Measurements from ENCODE around the gene MIF4GD.
"Not testable (repeated sequence)": the region's sequence is repeated elsewhere in the genome, so short reads cannot be mapped to it uniquely, and the experiment has no call there.

MIF4GD gene

DNA sequence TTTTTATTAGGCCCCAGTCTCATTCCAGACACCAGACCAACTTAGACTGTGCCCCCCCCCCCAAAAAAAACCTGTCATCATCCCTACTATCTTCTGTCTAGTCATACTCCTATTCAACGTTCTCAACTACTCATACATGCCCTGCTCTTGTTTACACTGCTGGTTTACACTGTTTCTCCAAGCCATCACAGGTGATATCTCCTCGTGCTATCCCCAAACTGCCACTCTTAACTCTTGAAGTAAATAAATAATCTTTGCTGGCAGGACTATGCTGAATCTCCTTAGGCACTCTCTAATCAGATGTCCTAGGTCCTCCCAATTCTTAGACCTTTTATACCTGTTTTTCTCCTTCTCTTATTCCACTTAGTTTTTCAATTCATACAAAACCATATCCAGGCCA, 13.8 kb downstream of the MIF4GD start:
- not testable (repeated sequence) for DNase-seq

DNA sequence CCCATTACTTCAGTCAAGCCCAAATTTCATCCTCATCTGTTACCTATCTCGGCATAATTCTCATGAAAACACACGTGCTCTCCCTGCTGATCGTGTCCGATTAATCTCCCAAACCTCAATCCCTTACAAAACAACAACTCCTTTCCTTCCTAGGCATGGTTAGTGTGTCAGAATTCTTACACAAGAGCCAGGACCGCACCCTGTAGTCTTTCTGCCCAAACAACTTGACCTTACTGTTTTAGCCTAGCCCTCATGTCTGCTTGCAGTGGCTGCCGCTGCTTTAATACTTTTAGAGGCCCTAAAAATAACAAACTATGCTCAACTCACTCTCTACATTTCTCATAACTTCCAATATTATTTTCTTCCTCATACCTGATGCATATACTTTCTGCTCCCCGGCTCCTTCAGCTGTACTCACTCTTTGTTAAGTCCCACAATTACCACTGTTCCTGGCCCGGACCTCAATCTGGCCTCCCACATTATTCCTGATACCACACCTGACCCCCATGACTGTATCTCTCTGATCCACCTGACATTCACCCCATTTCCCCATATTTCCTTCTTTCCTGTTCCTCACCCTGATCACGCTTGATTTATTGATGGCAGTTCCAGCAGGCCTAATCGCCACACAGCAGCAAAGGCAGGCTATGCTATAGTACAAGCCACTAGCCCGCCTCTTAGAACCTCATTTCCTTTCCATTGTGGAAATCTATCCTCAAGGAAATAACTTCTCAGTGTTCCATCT, 14.9 kb downstream of the MIF4GD start:
- DNase-seq: not testable (repeated sequence)

DNA sequence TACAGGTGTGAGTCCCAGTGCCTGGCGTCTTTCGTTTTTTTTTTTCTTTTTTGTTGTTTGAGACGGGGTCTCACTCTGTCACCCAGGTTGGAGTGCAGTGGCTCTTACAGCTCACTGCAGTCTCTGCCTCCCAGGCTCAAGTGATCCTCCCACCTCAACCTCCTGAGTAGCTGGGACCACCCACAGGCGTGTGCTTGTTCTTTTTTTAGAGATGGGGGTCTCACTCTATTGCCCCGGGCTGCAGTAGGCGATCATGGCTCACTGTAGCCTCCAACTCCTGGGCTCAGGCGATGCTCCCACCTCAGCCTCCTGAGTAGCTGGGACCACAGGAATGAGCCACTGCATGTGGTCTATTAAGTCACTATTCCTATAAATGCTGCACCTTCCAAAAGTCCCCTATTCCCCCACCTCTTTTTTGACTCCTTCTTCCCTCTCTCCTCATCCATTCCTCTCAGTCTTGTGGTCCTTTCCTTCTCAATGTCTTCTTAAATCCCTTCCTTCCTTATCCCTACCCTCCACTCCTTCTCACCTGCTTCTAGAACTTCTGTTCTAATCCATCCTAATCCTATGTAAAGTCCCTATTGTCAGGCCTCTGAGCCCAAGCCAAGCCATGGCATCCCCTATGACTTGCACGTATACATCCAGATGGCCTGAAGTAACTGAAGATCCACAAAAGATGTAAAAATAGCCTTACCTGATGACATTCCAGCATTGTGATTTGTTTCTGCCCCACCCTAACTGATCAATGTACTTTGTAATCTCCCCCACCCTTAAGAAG, 18.8 kb downstream of the MIF4GD start:
- DNase-seq: no peak

DNA sequence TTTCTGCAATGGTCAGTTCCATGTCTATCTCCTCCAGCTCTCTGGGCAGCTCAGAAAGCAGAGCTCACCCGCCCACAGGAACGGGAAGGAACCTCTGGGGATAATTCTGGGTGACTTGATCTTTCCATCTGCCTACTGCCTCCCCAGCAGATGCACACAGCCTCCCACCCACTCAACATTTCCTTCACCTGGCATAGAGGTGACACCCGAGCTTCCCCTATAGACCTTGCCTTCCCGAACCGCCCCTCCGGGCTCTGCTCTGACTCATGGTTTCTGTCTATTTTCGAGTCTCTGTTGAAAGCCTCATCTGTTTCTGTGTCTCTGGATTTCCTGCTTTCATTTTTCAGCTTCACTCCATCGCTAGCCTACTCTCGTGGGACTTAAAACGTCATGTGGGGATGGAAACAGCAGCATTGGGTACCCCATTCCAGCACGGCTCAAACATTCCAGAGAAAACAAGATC, 21.0 kb downstream of the MIF4GD start:
- no peak for DNase-seq

DNA sequence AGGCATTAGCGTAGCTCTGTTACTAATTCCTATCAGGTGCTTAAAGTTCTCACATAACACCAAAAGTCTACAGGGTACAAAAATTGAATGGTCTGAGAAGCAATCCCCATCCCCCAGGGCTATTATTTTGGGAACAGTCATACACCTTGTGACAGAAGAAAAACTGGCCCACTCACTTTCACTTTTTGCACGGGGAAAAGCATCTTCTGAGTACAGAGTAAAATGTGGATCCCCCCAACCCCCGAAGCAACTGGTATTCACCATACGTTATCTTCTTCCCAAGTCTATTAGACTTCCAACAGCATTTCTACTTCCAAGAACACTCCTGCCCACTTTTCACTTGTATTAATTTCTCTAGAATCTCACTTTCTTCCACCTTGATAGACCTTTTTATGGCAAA, 21.5 kb downstream of the MIF4GD start:
- DNase-seq: no peak

DNA sequence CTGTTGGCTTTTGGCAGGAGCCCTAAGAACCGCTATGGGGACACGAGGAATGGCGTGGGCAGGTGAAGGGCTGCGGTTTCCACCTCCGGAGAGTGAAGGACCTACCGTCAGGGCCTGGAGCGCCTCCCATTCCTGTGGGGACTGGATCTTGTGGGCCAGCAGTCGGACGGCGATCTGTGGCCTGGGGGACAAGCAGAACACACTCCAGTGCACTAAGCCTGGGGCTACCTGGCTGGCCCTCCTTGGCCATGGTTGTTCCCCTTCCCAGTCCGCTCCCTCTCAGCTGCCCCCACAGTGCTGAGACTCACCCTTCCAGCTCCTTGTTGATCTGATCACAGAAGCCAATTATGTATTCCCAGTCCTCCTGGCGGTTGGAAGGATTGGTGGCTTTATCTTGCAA, 24.6 kb downstream of the MIF4GD start:
- no peak for DNase-seq

DNA sequence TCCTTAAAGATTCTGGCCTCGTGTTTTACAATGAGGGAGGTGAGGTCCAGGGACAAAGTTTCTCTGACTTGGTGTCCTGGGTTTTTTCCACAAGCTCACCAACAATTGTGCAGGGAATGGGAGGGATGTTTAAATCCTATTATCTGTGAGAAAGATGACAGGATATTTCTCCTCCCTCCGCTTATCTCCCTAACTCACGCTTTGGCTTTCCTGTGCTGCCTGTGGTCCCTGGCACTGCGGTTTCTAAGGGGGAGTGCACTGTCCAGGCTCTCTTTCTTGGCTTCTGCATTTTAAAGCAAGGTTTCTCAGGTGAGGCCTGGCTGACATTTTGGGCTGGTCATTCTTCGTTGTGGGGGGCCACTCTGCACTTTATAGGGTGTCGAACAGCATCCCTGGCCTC, 26.0 kb downstream of the MIF4GD start:
- no peak for DNase-seq

DNA sequence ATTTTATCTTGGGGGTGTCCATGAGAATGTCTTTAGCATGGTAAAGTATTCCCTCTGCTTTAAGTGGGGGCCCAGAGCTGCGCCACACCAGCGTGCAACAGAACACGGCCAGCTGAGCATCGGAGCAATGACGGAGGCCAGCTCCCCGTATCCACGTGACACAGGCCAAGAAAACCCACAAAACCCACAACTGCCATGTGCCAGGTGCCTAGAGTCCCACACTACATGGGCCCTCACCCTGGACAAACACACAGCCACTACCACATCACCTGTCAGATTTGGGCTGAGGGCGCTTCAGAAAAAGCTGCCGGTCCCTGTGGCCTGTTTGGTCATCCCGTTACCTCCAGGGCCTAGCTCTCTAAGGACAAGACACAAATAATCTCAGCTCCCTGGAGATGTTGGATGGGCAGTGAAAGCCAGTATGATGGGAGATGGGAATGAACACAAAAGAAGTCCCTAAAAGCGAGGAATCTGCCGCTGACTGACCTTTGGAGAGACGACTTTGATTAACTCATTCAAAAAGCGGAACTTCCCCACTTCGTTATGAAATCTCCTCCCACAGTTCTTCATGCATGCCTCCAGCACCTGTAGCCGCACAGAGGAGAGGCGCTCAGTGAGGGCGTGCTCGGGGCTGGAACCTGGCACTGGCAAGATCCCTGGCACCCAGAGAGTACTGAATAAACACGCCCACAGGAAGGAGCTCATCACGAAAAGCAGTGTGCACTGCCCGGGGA, 26.7 kb downstream of the MIF4GD start:
- DNase-seq: no peak

DNA sequence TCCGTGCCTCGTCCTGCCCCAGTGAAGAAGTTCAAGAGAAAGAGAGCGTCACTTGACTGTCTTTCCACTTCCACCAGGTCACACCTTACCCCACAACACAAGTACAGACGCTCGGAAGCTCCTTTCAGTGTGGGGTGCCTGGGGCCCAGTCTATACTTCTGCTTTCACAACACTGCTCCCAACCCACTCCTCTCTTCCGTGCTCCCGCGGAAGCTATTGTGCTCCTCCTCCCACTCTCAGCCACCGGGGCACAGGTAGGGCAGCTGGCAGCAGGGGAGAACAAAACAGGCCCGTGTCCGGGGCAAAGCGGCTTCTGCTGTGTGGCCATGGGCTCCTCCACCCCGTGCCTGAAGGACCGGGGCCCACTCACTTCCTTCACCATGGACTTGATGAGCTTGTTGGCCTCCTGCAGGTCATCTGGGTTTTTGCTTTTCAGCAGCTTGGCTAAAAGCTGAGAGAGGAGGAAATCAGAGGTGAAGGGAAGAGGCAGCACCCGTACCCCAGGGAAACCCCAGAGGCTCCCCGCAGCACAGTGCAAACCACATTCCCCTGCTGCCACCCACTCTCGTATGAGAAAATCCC, 28.5 kb downstream of the MIF4GD start:
- no peak for DNase-seq

DNA sequence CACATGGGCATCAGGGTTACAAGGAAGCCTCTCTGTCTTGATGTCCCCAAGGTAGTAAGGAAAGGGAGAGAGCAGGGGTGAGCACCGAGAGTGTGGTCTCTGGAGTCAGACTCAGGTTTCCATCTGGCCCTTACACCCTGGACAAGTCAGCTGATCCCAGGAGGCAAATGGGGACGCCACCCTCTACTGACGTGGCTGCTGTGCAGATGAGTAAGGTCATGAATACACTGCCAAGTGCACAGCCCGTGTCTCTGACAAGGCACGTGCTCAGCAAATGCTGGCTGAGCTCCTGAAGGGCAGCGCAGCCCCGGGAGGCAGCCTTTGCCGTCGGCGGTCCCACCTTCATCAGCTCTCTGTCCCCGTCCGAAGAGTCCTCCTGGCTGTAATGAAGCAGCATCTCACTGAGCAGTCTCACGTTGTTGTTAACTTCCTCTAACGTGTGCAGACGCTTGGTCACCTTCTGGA, 29.0 kb downstream of the MIF4GD start:
- no peak for DNase-seq

DNA sequence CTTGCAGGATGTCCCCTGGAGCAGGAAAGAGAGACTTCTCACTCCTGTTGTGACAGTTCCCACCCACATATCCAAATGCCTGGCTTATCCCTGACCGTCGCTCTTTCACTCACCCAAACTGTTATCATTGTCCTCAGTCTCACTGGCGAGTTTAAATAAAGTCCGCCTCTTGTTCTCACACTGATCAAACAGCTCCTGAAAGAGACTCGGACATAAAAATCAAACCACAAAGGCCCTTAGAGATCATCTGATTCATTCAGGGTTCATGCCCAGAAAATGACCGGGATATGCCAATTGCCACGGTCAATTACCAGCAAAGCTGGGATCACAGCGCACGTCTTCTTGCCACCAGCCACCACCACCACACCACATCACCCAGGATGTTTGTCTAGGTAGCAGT, 29.5 kb downstream of the MIF4GD start:
- no peak for DNase-seq

DNA sequence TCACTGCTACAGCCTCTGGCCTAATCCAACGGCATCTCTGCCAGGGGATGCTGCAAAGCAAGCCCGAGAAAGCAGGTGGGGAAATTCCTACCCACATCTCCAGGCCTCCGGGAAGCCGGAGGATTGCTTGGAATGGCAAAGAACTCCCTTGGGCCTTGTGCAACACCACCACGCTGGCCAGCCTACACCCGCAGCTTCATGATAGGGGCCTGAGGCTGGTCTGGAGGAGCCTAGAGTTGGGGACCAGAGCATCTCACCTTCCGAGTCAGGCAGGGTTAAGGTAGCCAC, 29.9 kb downstream of the MIF4GD start:
- no peak for DNase-seq

DNA sequence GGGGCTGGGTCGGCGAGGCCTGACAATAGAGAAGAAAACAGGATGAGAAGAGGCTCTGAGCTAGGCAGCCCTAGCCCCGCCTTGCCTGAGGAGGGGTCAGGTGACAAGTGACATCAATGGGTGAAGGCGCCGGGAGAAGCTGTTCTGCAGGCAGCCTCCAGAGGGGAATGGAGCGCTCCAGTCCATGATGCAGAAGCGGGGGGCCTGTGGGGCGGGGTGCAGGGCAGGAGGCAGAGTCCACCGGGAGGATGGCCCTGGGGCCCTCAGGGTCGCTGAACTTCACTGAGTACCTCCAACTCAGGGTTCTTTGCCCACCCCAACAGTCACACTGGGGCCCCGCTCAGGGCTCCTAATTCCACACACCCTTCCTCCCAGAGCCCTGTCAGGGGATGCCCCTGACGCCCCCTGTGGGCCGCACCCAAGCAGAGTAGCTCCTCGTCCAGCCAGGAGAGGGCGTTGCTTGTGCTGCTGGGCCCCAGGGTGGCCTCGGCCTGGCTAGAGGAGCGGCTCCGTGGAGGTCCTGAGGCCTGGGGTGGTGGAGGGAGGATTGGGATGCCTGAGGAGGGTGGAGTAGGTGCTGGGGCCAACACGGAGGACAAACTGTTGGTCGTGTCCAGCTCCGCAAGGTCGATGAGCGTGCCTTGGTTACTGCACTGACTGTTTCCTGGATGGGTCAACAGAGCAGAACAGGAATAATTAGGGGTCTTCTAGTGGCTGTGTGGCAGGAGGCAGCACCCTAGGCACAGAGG, 30.5 kb downstream of the MIF4GD start:
- peak; percentile 45 for DNase-seq

DNA sequence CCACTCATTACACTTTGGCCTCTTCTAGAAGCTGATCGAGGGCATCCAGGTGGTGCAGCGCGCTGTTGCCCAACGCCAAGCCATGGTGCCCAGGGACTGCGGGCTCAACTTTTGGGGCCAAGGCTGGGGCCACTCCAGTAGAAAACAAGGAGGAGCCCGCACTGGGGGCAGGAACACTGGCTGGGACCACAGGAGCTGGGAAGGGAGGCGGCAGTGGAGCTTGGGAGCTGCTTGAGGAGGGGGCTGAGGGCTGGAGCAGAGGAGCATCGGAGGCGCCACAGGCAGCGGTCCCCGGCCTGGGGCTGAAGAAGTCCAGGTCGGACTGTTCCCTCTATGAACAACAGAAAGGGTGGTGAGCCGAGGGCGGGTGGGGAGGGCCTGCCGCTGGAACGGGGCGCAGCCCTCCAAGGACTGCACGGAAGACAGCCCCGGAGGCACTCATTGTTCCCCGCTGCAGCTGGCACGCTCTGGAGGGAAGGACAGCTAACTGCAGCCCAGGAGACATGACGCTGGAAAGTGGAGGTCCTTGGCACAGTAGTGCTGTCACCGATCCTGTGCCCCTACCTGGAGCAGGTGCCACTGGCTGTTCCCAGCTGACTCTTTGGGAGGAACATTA, 31.1 kb downstream of the MIF4GD start:
- no peak for DNase-seq

DNA sequence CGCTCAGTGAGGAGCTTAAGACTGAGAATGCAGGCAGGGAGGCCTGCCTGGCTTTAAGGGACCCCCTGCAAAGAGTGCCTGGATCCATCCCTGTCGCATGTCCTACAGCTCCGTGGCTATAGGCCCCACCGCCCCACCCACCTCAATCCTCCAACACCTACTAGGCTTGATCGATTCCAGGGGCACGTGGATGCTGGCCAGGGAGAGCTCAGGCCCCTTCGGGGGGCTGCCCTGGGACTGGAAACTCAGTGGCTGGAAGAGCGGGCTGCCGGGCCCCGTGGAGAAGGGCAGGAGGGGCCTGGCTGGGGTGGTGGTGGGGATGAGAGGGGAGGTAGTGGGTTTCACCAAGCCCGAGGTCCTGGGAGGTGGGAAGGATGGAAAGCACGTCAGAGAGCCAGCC, 31.8 kb downstream of the MIF4GD start:
- no peak for DNase-seq

DNA sequence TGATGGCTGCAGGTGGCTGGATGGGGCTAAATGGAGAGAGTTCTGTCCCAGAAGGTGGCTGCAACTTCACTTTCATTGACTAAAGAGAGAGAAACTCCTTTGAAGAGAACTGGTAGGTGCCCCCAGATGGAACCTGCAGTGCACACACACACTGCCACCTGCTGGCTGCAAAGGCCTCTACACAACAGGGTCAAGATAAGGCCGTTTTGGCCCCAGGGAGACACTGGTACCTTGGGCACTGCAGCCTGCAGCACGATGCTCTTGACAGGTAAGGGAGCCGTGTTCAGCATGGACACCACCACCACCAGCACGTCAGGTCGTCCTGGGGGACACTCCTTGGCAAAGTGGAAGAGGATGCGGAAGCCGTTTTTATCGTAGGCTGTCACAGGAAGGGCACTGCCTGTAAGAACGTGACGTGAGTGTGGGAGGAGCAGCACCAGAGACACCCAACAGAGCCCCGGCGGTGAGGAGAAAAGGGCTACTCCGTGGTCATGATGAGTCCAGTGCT, 32.3 kb downstream of the MIF4GD start:
- peak; percentile 14 for DNase-seq

DNA sequence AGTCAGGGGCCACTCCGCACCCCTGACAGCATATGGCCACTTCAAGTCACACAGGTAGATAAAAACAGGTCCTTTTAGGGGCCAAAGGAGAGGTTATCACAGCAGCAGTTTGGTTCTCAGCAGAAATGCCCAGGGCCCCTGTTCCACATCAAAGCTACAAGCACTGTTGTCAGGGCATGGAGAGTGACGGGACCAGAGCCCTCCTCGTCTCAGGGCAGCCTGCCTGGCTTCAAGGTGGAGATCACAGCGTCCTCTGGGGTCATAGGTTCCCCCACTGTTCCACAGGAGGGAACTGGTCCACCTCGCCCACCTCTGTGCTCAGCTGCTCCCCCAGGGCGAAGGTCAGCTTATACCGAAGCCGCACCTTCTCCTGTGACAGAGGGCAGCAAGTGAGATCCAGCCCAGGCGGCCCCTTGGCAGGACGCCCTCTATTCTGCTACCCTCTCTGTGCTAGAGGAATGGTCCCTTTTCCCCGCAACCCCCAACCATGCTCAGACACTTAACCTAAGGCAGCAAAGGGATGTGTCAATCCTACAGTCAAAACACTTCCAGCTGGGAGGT, 32.9 kb downstream of the MIF4GD start:
- DNase-seq: no peak

DNA sequence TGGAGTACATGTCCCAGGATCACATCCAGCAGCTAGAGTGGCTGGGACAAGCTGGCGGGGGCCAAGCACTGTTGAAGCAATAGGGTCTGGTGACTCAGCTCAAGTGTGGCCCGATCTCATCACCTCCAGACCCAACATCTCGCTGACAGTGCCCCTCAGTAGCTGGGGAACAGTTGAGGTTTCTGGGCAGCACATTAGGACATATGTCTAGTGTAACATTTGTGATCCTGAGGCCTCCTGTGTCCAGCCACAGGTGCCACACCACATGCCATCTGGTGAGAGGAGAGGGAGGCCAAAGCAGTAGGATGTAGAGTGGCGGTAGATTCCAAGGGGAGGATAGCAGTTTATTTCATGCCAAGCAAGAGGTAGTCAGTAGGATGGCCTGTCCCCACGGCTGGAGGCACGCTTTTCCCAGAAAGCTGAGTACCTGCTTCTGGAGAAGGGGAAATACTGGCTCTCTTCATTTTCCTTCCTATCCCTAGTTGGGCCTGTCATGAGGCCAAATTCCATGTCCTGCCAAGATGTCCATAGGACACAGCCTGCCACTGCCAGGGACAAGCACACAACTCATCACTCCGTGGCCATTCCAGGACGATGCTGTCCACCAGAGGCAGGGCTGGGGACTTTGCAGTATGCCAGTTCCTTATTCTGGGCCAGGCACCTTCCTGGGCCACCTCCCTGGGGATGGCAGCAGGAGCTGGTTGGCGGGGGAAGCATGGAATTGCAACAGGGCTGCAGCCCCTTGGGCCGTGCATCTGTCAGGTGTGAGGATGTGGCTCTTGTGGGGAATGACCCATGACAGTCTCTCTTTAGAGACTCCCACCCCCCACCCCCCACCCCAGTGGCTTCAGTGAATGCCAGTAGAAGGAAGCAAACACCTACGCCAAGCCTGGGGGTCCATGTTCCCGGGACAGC, 33.7 kb downstream of the MIF4GD start:
- DNase-seq: no peak

DNA sequence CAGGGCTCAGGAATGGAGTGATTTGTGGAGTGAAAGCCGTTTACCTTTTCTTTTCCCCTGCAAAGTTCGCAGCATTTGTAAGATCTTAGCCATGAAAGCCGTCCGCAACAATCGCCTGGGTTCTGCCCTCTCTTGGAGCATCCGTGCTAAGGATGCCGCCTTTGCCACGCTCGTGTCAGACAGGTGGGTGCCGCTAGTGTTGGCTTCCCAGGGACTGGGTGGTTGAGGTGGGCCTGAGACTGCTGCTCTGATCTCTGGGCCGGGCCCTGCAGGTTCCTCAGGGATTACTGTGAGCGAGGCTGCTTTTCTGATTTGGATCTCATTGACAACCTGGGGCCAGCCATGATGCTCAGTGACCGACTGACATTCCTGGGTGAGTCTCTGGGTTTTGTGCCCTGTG, 38.2 kb downstream of the MIF4GD start:
- DNase-seq: no peak

DNA sequence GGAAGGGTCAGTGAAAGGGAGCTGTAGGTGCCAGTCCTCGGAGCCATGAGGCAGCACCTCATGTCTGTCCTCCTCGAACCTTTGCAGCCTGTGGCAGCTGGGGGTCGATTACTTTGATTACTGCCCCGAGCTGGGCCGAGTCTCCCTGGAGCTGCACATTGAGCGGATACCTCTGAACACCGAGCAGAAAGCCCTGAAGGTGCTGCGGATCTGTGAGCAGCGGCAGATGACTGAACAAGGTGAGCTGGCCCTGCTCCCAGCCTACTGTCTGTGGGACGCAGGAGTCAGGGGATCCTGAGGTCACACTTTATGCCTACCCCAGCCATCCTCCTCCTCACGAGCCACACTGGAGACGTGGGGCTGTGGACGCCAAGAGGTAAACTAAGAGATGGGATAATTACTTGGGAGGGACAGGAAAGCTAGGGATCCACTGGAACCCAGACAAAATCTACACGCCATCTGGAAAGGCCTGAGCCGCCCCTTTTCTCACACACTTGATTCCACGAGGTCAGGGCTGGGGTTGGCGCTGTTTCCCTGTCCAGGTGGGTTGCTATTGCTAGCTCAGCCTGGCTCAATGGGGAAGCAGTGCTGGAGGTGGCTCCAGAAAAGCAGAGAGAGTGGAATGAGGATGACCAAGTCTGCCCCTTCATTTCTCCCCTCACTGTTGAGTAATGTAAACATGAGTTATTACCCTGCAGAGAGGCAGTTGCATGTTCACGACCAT, 39.1 kb downstream of the MIF4GD start:
- no peak for DNase-seq
